Neural cell (in vitro differentiated cells): Measurements from ENCODE around the gene BCOR. TPM values are rescaled to one million over a fixed set of nuclear protein-coding genes. Genes with fewer than 3 reads are reported as not detected.

Experiments used
- H2AFZ ChIP-seq: fragments of 200-600, 300-800 bp; sonication (generic), shearing (Covaris generic); 2 replicates; pipeline ENCODE4 v1.6.0; 2014; ENCODE audit warnings: low read depth, mild to moderate bottlenecking, antibody characterized with exemption, low read length, moderate library complexity
- H3F3A ChIP-seq: fragments of 200-600 bp; shearing (Covaris generic); 2 replicates; pipeline ENCODE4 v1.6.1; 2016; ENCODE audit warnings: mild to moderate bottlenecking, moderate library complexity, mixed read lengths, antibody characterized with exemption, low read length; ENCODE audit not compliant: insufficient read depth, poor library complexity, severe bottlenecking
- H3K27ac ChIP-seq: fragments of 200-600, 300-800 bp; sonication (generic), shearing (Covaris generic); 2 replicates; pipeline ENCODE4 v1.5.1; 2014; ENCODE audit warnings: mild to moderate bottlenecking, low read length, moderate library complexity
- H3K27me3 ChIP-seq: fragments of 300-800, 200-600 bp; sonication (generic), shearing (Covaris generic); 2 replicates; pipeline ENCODE4 v1.6.0; 2014; ENCODE audit warnings: mild to moderate bottlenecking, low read depth, low read length, moderate library complexity; ENCODE audit not compliant: insufficient read depth
- H3K36me3 ChIP-seq: fragments of 300-800, 200-600 bp; sonication (generic), shearing (Covaris generic); 2 replicates; pipeline ENCODE4 v1.5.1; 2014; ENCODE audit warnings: mild to moderate bottlenecking, antibody characterized with exemption, low read length, moderate library complexity; ENCODE audit not compliant: insufficient read depth
- H3K4me2 ChIP-seq: fragments of 300-800, 200-600 bp; sonication (generic), shearing (Covaris generic); 2 replicates; pipeline ENCODE4 v1.6.0; 2014; ENCODE audit warnings: mild to moderate bottlenecking, low read length
- H3K4me3 ChIP-seq: fragments of 300-800, 200-600 bp; sonication (generic), shearing (Covaris generic); 2 replicates; pipeline ENCODE4 v1.5.1; 2014; ENCODE audit warnings: mild to moderate bottlenecking, low read length, moderate library complexity
- H3K79me2 ChIP-seq: fragments of 200-600 bp; shearing (Covaris generic); replicated peaks from 2 replicates; pipeline ENCODE4 v1.6.0; 2014; ENCODE audit warnings: mild to moderate bottlenecking, low read length, moderate library complexity; ENCODE audit not compliant: insufficient read depth
- H3K9ac ChIP-seq: fragments of 300-800, 200-600 bp; sonication (generic), shearing (Covaris generic); 2 replicates; pipeline ENCODE4 v1.6.1; 2016; ENCODE audit warnings: mild to moderate bottlenecking, low read length, mixed read lengths
- H3K9me2 ChIP-seq: fragments of 200-600 bp; shearing (Covaris generic); 2 replicates; pipeline ENCODE4 v1.6.1; 2016; ENCODE audit warnings: mild to moderate bottlenecking, low read length, mixed read lengths; ENCODE audit not compliant: insufficient read depth
- H3K9me3 ChIP-seq: fragments of 200-600, 300-800 bp; sonication (generic), shearing (Covaris generic); 2 replicates; pipeline ENCODE4 v1.6.1; 2016; ENCODE audit warnings: mild to moderate bottlenecking, mixed run types, low read length, moderate library complexity, mixed read lengths
- H4K20me1 ChIP-seq: fragments of 200-600 bp; shearing (Covaris generic); 2 replicates; pipeline ENCODE4 v1.6.1; 2016; ENCODE audit warnings: mild to moderate bottlenecking, mixed run types; ENCODE audit not compliant: insufficient read depth
- CTCF ChIP-seq: fragments of 450-650 bp; IDR thresholded peaks from 2 replicates; pipeline ENCODE4 v1.5.1; 2014; ENCODE audit warnings: antibody characterized with exemption, mild to moderate bottlenecking, moderate library complexity; ENCODE audit not compliant: poor library complexity, severe bottlenecking
- EP300 ChIP-seq: fragments of 450-650 bp; conservative IDR thresholded peaks from 2 replicates; pipeline ENCODE4 v1.6.1; 2014; ENCODE audit warnings: antibody characterized with exemption, mild to moderate bottlenecking, moderate library complexity; ENCODE audit not compliant: poor library complexity, severe bottlenecking
- EZH2 ChIP-seq: fragments of 200-600, 300-800 bp; shearing (Covaris generic), sonication (generic); IDR thresholded peaks from 2 replicates; pipeline ENCODE4 v1.6.1; 2014; ENCODE audit warnings: antibody characterized with exemption, low read length, borderline replicate concordance, mild to moderate bottlenecking; ENCODE audit not compliant: insufficient read depth, poor library complexity, severe bottlenecking
- MXI1 ChIP-seq: fragments of 450-650 bp; conservative IDR thresholded peaks from 2 replicates; pipeline ENCODE4 v1.6.1; 2014; ENCODE audit warnings: antibody characterized with exemption, mild to moderate bottlenecking; ENCODE audit not compliant: poor library complexity, severe bottlenecking
- POLR2AphosphoS5 ChIP-seq: IDR thresholded peaks from 2 replicates; pipeline ENCODE4 v1.6.1; 2012
- RAD21 ChIP-seq: fragments of 450-650 bp; conservative IDR thresholded peaks from 2 replicates; pipeline ENCODE4 v1.6.1; 2014; ENCODE audit warnings: antibody characterized with exemption, mild to moderate bottlenecking, moderate library complexity
- REST ChIP-seq: IDR thresholded peaks from 2 replicates; pipeline ENCODE4 v1.6.1; 2012; ENCODE audit warnings: borderline replicate concordance
- SMC3 ChIP-seq: fragments of 450-650 bp; conservative IDR thresholded peaks from 2 replicates; pipeline ENCODE4 v1.6.1; 2014; ENCODE audit warnings: antibody characterized with exemption, mild to moderate bottlenecking, moderate library complexity; ENCODE audit not compliant: poor library complexity
- TAF1 ChIP-seq: IDR thresholded peaks from 2 replicates; pipeline ENCODE4 v1.6.1; 2012; ENCODE audit warnings: low read depth
- polyA plus RNA-seq: library from polyadenylated mRNA; depleted of rRNA; stranded (reverse); fragments of >200 nt; gene quantifications from 2 replicates; pipeline ENCODE4 v1.2.3, GENCODE V29; 2014

The BCOR gene
- polyA plus RNA-seq, 1 donor from 2014 or later: 18.0 TPM

GRCh38 chrX:40003071-40003427, 94.7 kb downstream of the BCOR start:
- no peak for TF ChIP-seq EP300
- no peak for TF ChIP-seq REST
- no peak for TF ChIP-seq MXI1
- no peak for TF ChIP-seq TAF1
- no peak for TF ChIP-seq SMC3
- TF ChIP-seq CTCF: no peak
- TF ChIP-seq POLR2AphosphoS5: no peak
- TF ChIP-seq EZH2: no peak
- no peak for TF ChIP-seq RAD21
- no peaks in the 10 kb centered on the region for H3F3A ChIP-seq
- H3K9me3 ChIP-seq: no peaks in the 10 kb centered on the region
- H3K4me3 ChIP-seq: no peak overlapping the region
- H3K4me2 ChIP-seq: no peak overlapping the region
- no peaks in the 10 kb centered on the region for H3K36me3 ChIP-seq
- no peak overlapping the region for H3K27ac ChIP-seq
- no peak overlapping the region for H2AFZ ChIP-seq
- peaks cover 41% of the 10 kb centered on the region for H3K27me3 ChIP-seq
- no peaks in the 10 kb centered on the region for H4K20me1 ChIP-seq
- H3K9ac ChIP-seq: no peak overlapping the region
- H3K79me2 ChIP-seq: no peaks in the 10 kb centered on the region
- no peaks in the 10 kb centered on the region for H3K9me2 ChIP-seq
